Muscle layer of duodenum (tissue), 2 donors: ENCODE results near the gene RAPGEF2.
"Not testable (repeated sequence)": the region's sequence is repeated elsewhere in the genome, so short reads cannot be mapped to it uniquely, and the experiment has no call there.

Experiments used
- H3K27ac ChIP-seq: one replicate; pipeline ENCODE4 v1.7.0; 2013; ENCODE audit warnings: mild to moderate bottlenecking, low read length
- H3K27me3 ChIP-seq: one replicate; pipeline ENCODE4 v1.7.0; 2013; ENCODE audit warnings: low read depth, mild to moderate bottlenecking, control low read depth, low read length
- H3K36me3 ChIP-seq, 2 donors: one replicate each; pipeline ENCODE4 v1.7.0; 2013; ENCODE audit warnings: low read length in 2 of 2, control low read depth in 1 of 2, mild to moderate bottlenecking in 1 of 2; ENCODE audit not compliant: insufficient read depth in 2 of 2, control insufficient read depth in 1 of 2
- H3K4me1 ChIP-seq, 2 donors: one replicate each; pipeline ENCODE4 v1.7.0; 2013; ENCODE audit warnings: low read length in 2 of 2, mild to moderate bottlenecking in 2 of 2, control low read depth in 1 of 2, moderate library complexity in 1 of 2; ENCODE audit not compliant: insufficient read depth in 2 of 2, control insufficient read depth in 1 of 2
- H3K4me3 ChIP-seq, 2 donors: one replicate each; pipeline ENCODE4 v1.7.0; 2013; ENCODE audit warnings: low read length in 2 of 2, low read depth in 1 of 2, mild to moderate bottlenecking in 1 of 2
- H3K9me3 ChIP-seq, 2 donors: one replicate each; pipeline ENCODE4 v1.7.0; 2013; ENCODE audit warnings: low read length in 2 of 2, control low read depth in 1 of 2, mild to moderate bottlenecking in 1 of 2; ENCODE audit not compliant: control insufficient read depth in 1 of 2
- donor health status: healthy.

The RAPGEF2 gene

GRCh38 chr4:159240687-159241086, 137.8 kb downstream of the RAPGEF2 start:
- H3K27me3 ChIP-seq: no peaks in the 10 kb centered on the region
- no peaks in the 10 kb centered on the region for H3K36me3 ChIP-seq
- H3K9me3 ChIP-seq: no peaks in the 10 kb centered on the region
- peaks cover 3 to 5% of the 10 kb centered on the region in 2 donors for H3K4me1 ChIP-seq
- H3K27ac ChIP-seq: peak overlapping the region; percentile 39
- H3K4me3 ChIP-seq: no peak overlapping the region

DNA sequence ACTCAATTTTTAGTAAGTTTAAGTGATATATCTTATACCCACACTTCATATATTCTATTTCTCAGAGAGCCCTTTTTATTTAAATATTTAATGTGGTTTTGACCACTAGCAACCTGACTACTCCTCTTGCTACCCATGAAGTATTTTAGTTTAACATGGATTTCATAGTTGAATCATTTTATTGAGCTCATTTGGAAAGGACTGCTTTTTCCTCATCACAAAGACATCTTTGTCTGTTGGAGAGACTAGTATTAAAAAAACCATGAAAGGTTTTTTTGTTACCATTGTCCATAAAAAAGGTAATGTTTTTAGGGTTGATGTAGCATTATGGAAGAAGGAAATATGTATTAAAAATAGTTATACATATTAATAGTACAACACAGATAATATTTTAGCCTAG, 139.5 kb downstream of the RAPGEF2 start:
- Histone ChIP-seq H3K4me1 (peaks cover 3 to 8% of the 10 kb centered on the region in 2 donors), H3K9me3 (no peaks in the 10 kb centered on the region), H3K4me3 (no peak overlapping the region), H3K27ac (no peak overlapping the region), H3K36me3 (no peaks in the 10 kb centered on the region), H3K27me3 (no peaks in the 10 kb centered on the region)

- Histone ChIP-seq H3K27ac (peak overlapping the region; percentile 36), H3K36me3 (no peaks in the 10 kb centered on the region), H3K4me1 (peaks cover 8 to 12% of the 10 kb centered on the region in 2 donors), H3K4me3 (peak overlapping the region; percentile 32 to 51), H3K27me3 (no peaks in the 10 kb centered on the region), H3K9me3 (no peaks in the 10 kb centered on the region)
Observed at GRCh38 chr4:159248384-159249178, 145.7 kb downstream of the RAPGEF2 start.

DNA sequence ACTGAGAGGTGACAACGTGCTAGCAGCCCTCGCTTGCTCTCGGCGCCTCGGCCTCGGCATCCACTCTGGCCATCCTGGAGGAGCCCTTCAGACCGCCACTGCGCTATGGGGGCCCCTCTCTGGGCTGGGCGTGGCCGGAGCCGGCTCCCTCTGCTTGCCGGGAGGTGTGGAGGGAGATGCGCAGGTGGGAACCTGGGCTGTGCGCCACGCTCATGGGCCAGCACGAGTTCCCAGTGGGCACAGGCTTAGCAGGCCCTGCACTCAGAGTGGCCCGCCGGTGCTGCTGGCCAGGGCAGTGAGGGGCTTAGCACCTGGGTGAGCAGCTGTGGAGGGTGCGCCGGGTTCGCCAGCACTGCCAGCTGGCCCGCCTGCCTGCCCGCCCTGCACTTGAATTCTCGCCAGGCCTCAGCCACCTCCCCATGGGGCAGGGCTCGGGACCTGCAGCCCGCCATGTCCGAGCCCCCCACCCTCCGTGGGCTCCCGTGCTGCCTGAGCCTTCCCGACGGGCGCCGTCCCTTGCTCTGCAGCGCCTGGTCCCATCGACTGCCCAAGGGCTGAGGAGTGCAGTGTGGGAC, 148.0 kb downstream of the RAPGEF2 start:
- peaks cover 8 to 12% of the 10 kb centered on the region in 2 donors for H3K4me1 ChIP-seq
- no peaks in the 10 kb centered on the region for H3K36me3 ChIP-seq
- H3K27me3 ChIP-seq: no peaks in the 10 kb centered on the region
- no peaks in the 10 kb centered on the region for H3K9me3 ChIP-seq
- no peak overlapping the region for H3K27ac ChIP-seq
- H3K4me3 ChIP-seq: no peak overlapping the region

GRCh38 chr4:159251580-159251979, 148.7 kb downstream of the RAPGEF2 start:
- not testable (repeated sequence) for H3K9me3 ChIP-seq, H3K27ac ChIP-seq, H3K4me3 ChIP-seq, H3K36me3 ChIP-seq, H3K27me3 ChIP-seq
- H3K4me1 ChIP-seq: peaks cover 8 to 12% of the 10 kb centered on the region in 2 donors

DNA sequence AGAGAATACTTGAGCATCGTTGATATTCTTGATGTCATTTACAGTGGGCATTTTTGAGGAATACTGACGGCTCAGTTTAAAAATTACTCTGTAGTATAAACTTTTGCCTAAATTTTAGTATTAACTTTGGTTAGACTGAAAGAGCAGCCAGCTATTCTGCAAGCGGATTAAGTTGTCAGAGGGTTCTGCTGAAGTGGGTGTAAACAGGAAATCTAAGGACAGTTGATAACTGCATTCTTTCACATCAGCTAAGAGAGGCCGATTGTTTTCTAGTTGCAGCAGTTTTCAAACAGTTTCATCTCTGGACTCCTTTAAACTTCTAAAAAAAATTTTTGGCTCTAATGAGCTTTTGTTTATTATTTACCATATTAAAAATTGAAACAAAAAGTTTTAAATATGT, 149.6 kb downstream of the RAPGEF2 start:
- no peak overlapping the region for H3K4me3 ChIP-seq
- H3K36me3 ChIP-seq: no peaks in the 10 kb centered on the region
- peaks cover 8 to 9% of the 10 kb centered on the region in 2 donors for H3K4me1 ChIP-seq
- H3K27me3 ChIP-seq: no peaks in the 10 kb centered on the region
- no peaks in the 10 kb centered on the region for H3K9me3 ChIP-seq
- no peak overlapping the region for H3K27ac ChIP-seq

DNA sequence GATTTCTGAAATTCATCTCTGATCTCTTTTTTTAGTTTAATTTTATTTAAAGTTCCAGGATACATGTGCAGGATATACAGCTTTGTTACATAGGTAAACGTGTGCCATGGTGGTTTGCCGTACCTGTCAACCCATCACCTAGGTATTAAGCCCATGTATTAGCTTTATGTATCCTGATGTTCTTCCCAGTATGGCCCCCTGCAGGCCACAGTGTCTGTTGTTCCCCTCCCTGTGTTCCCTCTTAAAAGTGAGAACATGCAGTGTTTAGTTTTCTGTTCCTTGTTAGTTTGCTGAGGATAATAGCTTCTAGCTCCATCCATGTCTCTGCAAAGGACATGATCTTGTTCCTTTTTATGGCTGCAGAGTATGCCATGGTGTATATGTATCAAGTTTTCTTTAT, 153.2 kb downstream of the RAPGEF2 start:
- H3K9me3 ChIP-seq: no peaks in the 10 kb centered on the region
- H3K4me3 ChIP-seq: no peak overlapping the region
- no peaks in the 10 kb centered on the region for H3K4me1 ChIP-seq
- H3K27me3 ChIP-seq: no peaks in the 10 kb centered on the region
- H3K36me3 ChIP-seq: no peaks in the 10 kb centered on the region
- H3K27ac ChIP-seq: no peak overlapping the region

DNA sequence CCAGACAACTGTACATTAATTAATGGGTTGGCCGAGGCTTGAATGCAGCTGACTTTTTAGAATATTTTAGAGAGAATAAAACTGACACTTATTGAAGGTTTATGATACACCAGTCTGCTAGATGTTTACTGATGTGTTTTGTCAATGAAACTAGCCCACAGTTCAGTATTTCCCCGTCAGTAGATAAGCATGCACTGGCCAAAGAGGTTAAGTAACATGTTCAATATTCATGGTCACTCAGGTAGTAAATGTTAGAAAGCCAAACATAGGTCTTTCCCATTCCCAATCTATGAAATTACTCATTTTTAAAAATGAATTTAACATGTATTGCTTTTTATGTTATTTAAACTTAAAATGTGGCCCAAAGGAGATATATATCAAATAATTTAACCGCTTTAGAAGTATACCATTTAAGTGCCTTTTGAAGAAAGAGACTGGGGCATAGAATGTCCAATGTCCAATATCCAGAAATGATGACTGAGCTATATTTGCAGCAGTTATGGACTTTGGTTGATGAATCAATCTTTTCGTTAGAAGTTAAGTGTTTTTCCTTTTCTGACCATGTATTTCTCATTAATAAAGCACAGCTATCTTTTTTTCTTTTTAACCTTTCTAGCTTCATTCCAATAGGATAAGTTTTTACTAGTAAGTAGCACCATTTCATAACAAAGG, 156.1 kb downstream of the RAPGEF2 start:
- no peaks in the 10 kb centered on the region for H3K36me3 ChIP-seq
- H3K4me1 ChIP-seq: no peaks in the 10 kb centered on the region
- no peak overlapping the region for H3K27ac ChIP-seq
- H3K9me3 ChIP-seq: no peaks in the 10 kb centered on the region
- H3K4me3 ChIP-seq: no peak overlapping the region
- no peaks in the 10 kb centered on the region for H3K27me3 ChIP-seq

- no peak overlapping the region for H3K4me3 ChIP-seq
- no peaks in the 10 kb centered on the region for H3K9me3 ChIP-seq
- no peaks in the 10 kb centered on the region for H3K27me3 ChIP-seq
- peaks cover 5 to 7% of the 10 kb centered on the region in 2 donors for H3K4me1 ChIP-seq
- no peak overlapping the region for H3K27ac ChIP-seq
- no peaks in the 10 kb centered on the region for H3K36me3 ChIP-seq
Observed at GRCh38 chr4:159264057-159264456, 161.2 kb downstream of the RAPGEF2 start.

GRCh38 chr4:159266981-159267868, 164.3 kb downstream of the RAPGEF2 start:
- H3K27ac ChIP-seq: peak overlapping the region; percentile 21
- H3K4me1 ChIP-seq: peaks cover 9 to 13% of the 10 kb centered on the region in 2 donors
- no peaks in the 10 kb centered on the region for H3K27me3 ChIP-seq
- H3K36me3 ChIP-seq: no peaks in the 10 kb centered on the region
- peak overlapping the region; percentile 15 to 22 for H3K4me3 ChIP-seq
- H3K9me3 ChIP-seq: no peaks in the 10 kb centered on the region

DNA sequence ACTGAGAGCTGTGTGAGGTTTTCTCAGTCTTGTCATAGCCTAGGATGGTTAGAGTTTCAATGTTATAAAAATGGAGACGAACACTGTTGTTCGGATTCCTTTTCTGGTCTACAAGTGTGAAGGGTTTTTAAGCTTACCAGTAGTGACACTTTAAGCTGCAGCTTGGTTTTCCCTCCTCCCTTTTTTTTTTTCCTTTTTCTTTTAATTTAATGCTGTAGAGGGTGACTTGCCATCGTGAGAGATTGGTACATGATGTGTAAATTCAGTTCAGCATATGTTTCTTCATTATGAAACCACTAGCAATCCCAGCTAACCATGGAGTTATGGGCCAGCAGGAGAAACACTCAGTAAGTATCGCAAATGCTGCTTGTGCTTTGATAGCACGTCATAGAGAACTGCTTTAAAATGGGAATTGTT, 165.0 kb downstream of the RAPGEF2 start:
- Histone ChIP-seq H3K36me3 (no peaks in the 10 kb centered on the region), H3K27me3 (no peaks in the 10 kb centered on the region), H3K9me3 (no peaks in the 10 kb centered on the region), H3K27ac (peak overlapping the region; percentile 21), H3K4me1 (peaks cover 11 to 19% of the 10 kb centered on the region in 2 donors), H3K4me3 (peak overlapping the region; percentile 15 to 22)
